HUES48 (cell line): ENCODE data around the gene MACROD2.

Experiments used
- H3K27ac ChIP-seq: one replicate; pipeline ENCODE4 v1.7.0; 2013; ENCODE audit warnings: low read depth, low read length, inconsistent platforms
- H3K27me3 ChIP-seq: 2 replicates; pipeline ENCODE4 v1.6.1; 2013; ENCODE audit warnings: mild to moderate bottlenecking, low read length; ENCODE audit not compliant: control insufficient read depth, insufficient read depth
- H3K36me3 ChIP-seq: 2 replicates; pipeline ENCODE4 v1.6.1; 2013; ENCODE audit warnings: low read length; ENCODE audit not compliant: control insufficient read depth, insufficient read depth
- H3K4me1 ChIP-seq: 2 replicates; pipeline ENCODE4 v1.6.1; 2013; ENCODE audit warnings: mild to moderate bottlenecking, low read length; ENCODE audit not compliant: control insufficient read depth, insufficient read depth
- H3K4me3 ChIP-seq: 2 replicates; pipeline ENCODE4 v1.5.1; 2013; ENCODE audit warnings: mild to moderate bottlenecking, low read depth, low read length
- H3K9ac ChIP-seq: 2 replicates; pipeline ENCODE4 v1.6.1; 2013; ENCODE audit warnings: mild to moderate bottlenecking, low read depth, low read length, moderate library complexity
- H3K9me3 ChIP-seq: 2 replicates; pipeline ENCODE4 v1.6.1; 2013; ENCODE audit warnings: low read length; ENCODE audit not compliant: control insufficient read depth, insufficient read depth

Gene MACROD2

GRCh38 chr20:15399781-15400180 lies 1404.5 kb downstream of the MACROD2 start:
- no peak overlapping the region for H3K9ac ChIP-seq
- H3K36me3 ChIP-seq, result no peaks in the 10 kb centered on the region
- H3K9me3 ChIP-seq, result 0 out of 2 replicates have a peak, but pooled peaks cover 5% of the 10 kb centered on the region
- H3K27ac ChIP-seq, result no peak overlapping the region
- H3K27me3 ChIP-seq, result no peaks in the 10 kb centered on the region
- peaks cover 7% of the 10 kb centered on the region for H3K4me1 ChIP-seq
- no peak overlapping the region for H3K4me3 ChIP-seq

GRCh38 chr20:15406072-15406471 lies 1410.8 kb downstream of the MACROD2 start:
- Histone ChIP-seq H3K4me1 (no peaks in the 10 kb centered on the region), H3K27me3 (no peaks in the 10 kb centered on the region), H3K27ac (no peak overlapping the region), H3K4me3 (no peak overlapping the region), H3K36me3 (no peaks in the 10 kb centered on the region), H3K9ac (no peak overlapping the region), H3K9me3 (0 out of 2 replicates have a peak, but pooled peaks cover 5% of the 10 kb centered on the region)

- Histone ChIP-seq H3K4me1 (peaks cover 9% of the 10 kb centered on the region), H3K9me3 (no peaks in the 10 kb centered on the region), H3K4me3 (no peak overlapping the region), H3K27ac (no peak overlapping the region), H3K9ac (no peak overlapping the region), H3K36me3 (no peaks in the 10 kb centered on the region), H3K27me3 (no peaks in the 10 kb centered on the region)
These were observed 1416.5 kb downstream of the MACROD2 start for GRCh38 chr20:15411781-15412180.

- Histone ChIP-seq H3K4me1 (peaks cover 9% of the 10 kb centered on the region), H3K9me3 (no peaks in the 10 kb centered on the region), H3K27me3 (no peaks in the 10 kb centered on the region), H3K4me3 (no peak overlapping the region), H3K27ac (no peak overlapping the region), H3K9ac (no peak overlapping the region), H3K36me3 (no peaks in the 10 kb centered on the region)
These were observed 1420.6 kb downstream of the MACROD2 start for GRCh38 chr20:15415908-15416307.

GRCh38 chr20:15419856-15420255 lies 1424.5 kb downstream of the MACROD2 start:
- Histone ChIP-seq H3K27ac (no peak overlapping the region), H3K9ac (no peak overlapping the region), H3K4me3 (no peak overlapping the region), H3K36me3 (no peaks in the 10 kb centered on the region), H3K4me1 (no peaks in the 10 kb centered on the region), H3K9me3 (no peaks in the 10 kb centered on the region), H3K27me3 (no peaks in the 10 kb centered on the region)

- Histone ChIP-seq H3K27me3 (no peaks in the 10 kb centered on the region), H3K4me3 (no peak overlapping the region), H3K4me1 (no peaks in the 10 kb centered on the region), H3K9ac (no peak overlapping the region), H3K9me3 (no peaks in the 10 kb centered on the region; the same call in 1 of the 2 replicates), H3K36me3 (no peaks in the 10 kb centered on the region), H3K27ac (no peak overlapping the region)
These were observed 1427.7 kb downstream of the MACROD2 start for GRCh38 chr20:15422966-15423365.

GRCh38 chr20:15439551-15439950 lies 1444.2 kb downstream of the MACROD2 start:
- H3K36me3 ChIP-seq, result no peaks in the 10 kb centered on the region

GRCh38 chr20:15440049-15440820 lies 1444.9 kb downstream of the MACROD2 start:
- Histone ChIP-seq H3K9ac (no peak overlapping the region), H3K9me3 (no peaks in the 10 kb centered on the region), H3K27ac (no peak overlapping the region), H3K27me3 (no peaks in the 10 kb centered on the region), H3K4me3 (no peak overlapping the region), H3K4me1 (peaks cover 22% of the 10 kb centered on the region), H3K36me3 (no peaks in the 10 kb centered on the region)

More at GRCh38 chr20:15439551-15439950, 1444.2 kb downstream of the MACROD2 start:
- H3K4me1 ChIP-seq, result peaks cover 22% of the 10 kb centered on the region
- no peaks in the 10 kb centered on the region for H3K9me3 ChIP-seq
- H3K9ac ChIP-seq, result no peak overlapping the region
- no peaks in the 10 kb centered on the region for H3K27me3 ChIP-seq
- H3K27ac ChIP-seq, result no peak overlapping the region
- H3K4me3 ChIP-seq, result no peak overlapping the region

- Histone ChIP-seq H3K27me3 (no peaks in the 10 kb centered on the region), H3K27ac (no peak overlapping the region), H3K9ac (no peak overlapping the region), H3K4me3 (no peak overlapping the region), H3K4me1 (peaks cover 7% of the 10 kb centered on the region), H3K36me3 (no peaks in the 10 kb centered on the region), H3K9me3 (no peaks in the 10 kb centered on the region)
These were observed 1449.9 kb downstream of the MACROD2 start for GRCh38 chr20:15445056-15445840.

GRCh38 chr20:15446373-15446772 lies 1451.1 kb downstream of the MACROD2 start:
- Histone ChIP-seq H3K27me3 (no peaks in the 10 kb centered on the region), H3K4me3 (no peak overlapping the region), H3K36me3 (no peaks in the 10 kb centered on the region), H3K27ac (no peak overlapping the region), H3K4me1 (no peaks in the 10 kb centered on the region), H3K9me3 (no peaks in the 10 kb centered on the region), H3K9ac (no peak overlapping the region)

GRCh38 chr20:15447549-15447948 lies 1452.2 kb downstream of the MACROD2 start:
- Histone ChIP-seq H3K36me3 (no peaks in the 10 kb centered on the region), H3K9me3 (no peaks in the 10 kb centered on the region), H3K27me3 (no peaks in the 10 kb centered on the region), H3K9ac (no peak overlapping the region), H3K4me1 (no peaks in the 10 kb centered on the region), H3K27ac (no peak overlapping the region), H3K4me3 (no peak overlapping the region)
